HEK293 (cell line): ENCODE measurements around the gene EIF1.
A peak's percentile ranks its signal among the peaks of the same experiment; 100 is the strongest.

Source experiments
- CTCF ChIP-seq: fragments of 450-650 bp; formaldehyde crosslinking; IDR thresholded peaks from 2 replicates; pipeline ENCODE4 v1.5.1; 2016; ENCODE audit warnings: missing biosample characterization, missing genetic modification characterization
- GLI4 ChIP-seq: fragments of 450-650 bp; formaldehyde crosslinking; IDR thresholded peaks from 2 replicates; pipeline ENCODE4 v1.5.1; 2016; ENCODE audit warnings: missing biosample characterization, missing genetic modification characterization
- KLF1 ChIP-seq: fragments of 450-650 bp; formaldehyde crosslinking; IDR thresholded peaks from 2 replicates; pipeline ENCODE4 v1.5.1; 2016; ENCODE audit warnings: missing biosample characterization, missing genetic modification characterization
- KLF7 ChIP-seq: fragments of 450-650 bp; formaldehyde crosslinking; IDR thresholded peaks from 2 replicates; pipeline ENCODE4 v1.5.1; 2016; ENCODE audit warnings: missing biosample characterization, missing genetic modification characterization, borderline replicate concordance
- MEIS1 ChIP-seq: sonication (generic); formaldehyde crosslinking; IDR thresholded peaks from 2 replicates; pipeline ENCODE4 v1.8.1; 2022; ENCODE audit warnings: missing genetic modification reagents, mild to moderate bottlenecking, borderline replicate concordance
- PRDM6 ChIP-seq: fragments of 450-650 bp; formaldehyde crosslinking; IDR thresholded peaks from 2 replicates; pipeline ENCODE4 v1.5.1; 2017; ENCODE audit warnings: missing biosample characterization, missing genetic modification characterization
- REPIN1 ChIP-seq: fragments of 450-650 bp; formaldehyde crosslinking; IDR thresholded peaks from 2 replicates; pipeline ENCODE4 v1.5.1; 2017; ENCODE audit warnings: missing biosample characterization, missing genetic modification characterization, low read depth
- TCF7L2 ChIP-seq: IDR thresholded peaks from 2 replicates; pipeline ENCODE4 v1.6.1; 2011; ENCODE audit warnings: low read depth, mild to moderate bottlenecking, inconsistent platforms, low read length, moderate library complexity, borderline replicate concordance
- TSHZ1 ChIP-seq: fragments of 450-650 bp; formaldehyde crosslinking; IDR thresholded peaks from 2 replicates; pipeline ENCODE4 v1.5.1; 2016; ENCODE audit warnings: missing biosample characterization, missing genetic modification characterization, borderline replicate concordance
- ZNF112 ChIP-seq: fragments of 450-650 bp; formaldehyde crosslinking; IDR thresholded peaks from 2 replicates; pipeline ENCODE4 v1.5.0; 2017; ENCODE audit warnings: missing biosample characterization, missing genetic modification characterization
- ZNF132 ChIP-seq: fragments of 450-650 bp; formaldehyde crosslinking; IDR thresholded peaks from 2 replicates; pipeline ENCODE4 v1.5.1; 2017; ENCODE audit warnings: missing biosample characterization, missing genetic modification characterization, borderline replicate concordance
- ZNF133 ChIP-seq: fragments of 450-650 bp; formaldehyde crosslinking; IDR thresholded peaks from 2 replicates; pipeline ENCODE4 v1.5.1; 2016; ENCODE audit warnings: missing biosample characterization, missing genetic modification characterization
- ZNF155 ChIP-seq: fragments of 450-650 bp; formaldehyde crosslinking; IDR thresholded peaks from 2 replicates; pipeline ENCODE4 v1.5.1; 2016; ENCODE audit warnings: missing biosample characterization, missing genetic modification characterization
- ZNF18 ChIP-seq: fragments of 450-650 bp; formaldehyde crosslinking; IDR thresholded peaks from 2 replicates; pipeline ENCODE4 v1.5.1; 2016; ENCODE audit warnings: missing biosample characterization, missing genetic modification characterization
- ZNF221 ChIP-seq: fragments of 450-650 bp; formaldehyde crosslinking; IDR thresholded peaks from 2 replicates; pipeline ENCODE4 v1.5.1; 2017; ENCODE audit warnings: missing biosample characterization, missing genetic modification characterization, borderline replicate concordance
- ZNF266 ChIP-seq: fragments of 450-650 bp; formaldehyde crosslinking; IDR thresholded peaks from 2 replicates; pipeline ENCODE4 v1.5.1; 2016; ENCODE audit warnings: missing biosample characterization, missing genetic modification characterization, low read depth
- ZNF274 ChIP-seq, 2 experiments: fragments of 200-500 bp in 1 of 2; fragments of 450-650 bp in 1 of 2; sonication (Bioruptor generic) in 1 of 2; formaldehyde crosslinking in 1 of 2; IDR thresholded peaks; 2 replicates each; pipeline versions ENCODE4 v1.5.1 to v1.6.1; 2014 to 2016; ENCODE audit warnings: borderline replicate concordance in 1 of 2, inconsistent platforms in 1 of 2, low read length in 1 of 2, missing biosample characterization in 1 of 2, missing genetic modification characterization in 1 of 2
- ZNF302 ChIP-seq: fragments of 450-650 bp; formaldehyde crosslinking; IDR thresholded peaks from 2 replicates; pipeline ENCODE4 v1.5.1; 2016; ENCODE audit warnings: missing biosample characterization, missing genetic modification characterization, low read depth
- ZNF37A ChIP-seq: fragments of 450-650 bp; IDR thresholded peaks from 2 replicates; pipeline ENCODE4 v1.5.1; 2018; ENCODE audit warnings: missing biosample characterization, missing genetic modification characterization
- ZNF501 ChIP-seq: fragments of 450-650 bp; formaldehyde crosslinking; IDR thresholded peaks from 2 replicates; pipeline ENCODE4 v1.5.1; 2016; ENCODE audit warnings: missing biosample characterization, missing genetic modification characterization
- ZNF521 ChIP-seq: fragments of 450-650 bp; formaldehyde crosslinking; IDR thresholded peaks from 2 replicates; pipeline ENCODE4 v1.5.1; 2017; ENCODE audit warnings: missing biosample characterization, mild to moderate bottlenecking, missing genetic modification characterization
- ZNF530 ChIP-seq: fragments of 450-650 bp; formaldehyde crosslinking; IDR thresholded peaks from 2 replicates; pipeline ENCODE4 v1.5.1; 2016; ENCODE audit warnings: low read depth, missing biosample characterization, missing genetic modification characterization
- ZNF580 ChIP-seq: fragments of 450-650 bp; formaldehyde crosslinking; IDR thresholded peaks from 2 replicates; pipeline ENCODE4 v1.5.1; 2016; ENCODE audit warnings: missing biosample characterization, missing genetic modification characterization
- ZNF600 ChIP-seq: fragments of 450-650 bp; formaldehyde crosslinking; IDR thresholded peaks from 2 replicates; pipeline ENCODE4 v1.5.1; 2016; ENCODE audit warnings: missing biosample characterization, missing genetic modification characterization
- ZNF692 ChIP-seq: fragments of 450-650 bp; formaldehyde crosslinking; IDR thresholded peaks from 2 replicates; pipeline ENCODE4 v1.5.1; 2016; ENCODE audit warnings: missing biosample characterization, missing genetic modification characterization
- ZNF704 ChIP-seq: fragments of 450-650 bp; formaldehyde crosslinking; IDR thresholded peaks from 2 replicates; pipeline ENCODE4 v1.5.1; 2016; ENCODE audit warnings: missing biosample characterization, missing genetic modification characterization
- ZNF837 ChIP-seq: fragments of 450-650 bp; formaldehyde crosslinking; IDR thresholded peaks from 2 replicates; pipeline ENCODE4 v1.5.1; 2016; ENCODE audit warnings: missing biosample characterization, missing genetic modification characterization

EIF1 gene

GRCh38 chr17:41688641-41689496, at the start of gene EIF1 (continued):
- TF ChIP-seq CTCF (tag by site-specific recombination) (0 out of 2 replicates have a peak, but pooled peaks have one; percentile 17), MEIS1 (CRISPR knock-in tag) (no peak), ZNF692 (tag by site-specific recombination) (peak; percentile 65; the same call in 1 of the 2 replicates), ZNF521 (no peak), ZNF530 (tag by site-specific recombination) (no peak), ZNF274 (IDR thresholded peaks at IDR 0.05; ENCODE audit: low read length) (no peak), ZNF274 (tag by site-specific recombination; IDR thresholded peaks at IDR 0.05; ENCODE audit: borderline replicate concordance) (no peak), TSHZ1 (tag by site-specific recombination) (no peak; the same call in 1 of the 2 replicates), ZNF132 (tag by site-specific recombination) (no peak), ZNF18 (no peak), GLI4 (tag by site-specific recombination) (no peak; the same call in 1 of the 2 replicates), ZNF580 (tag by site-specific recombination) (peak; percentile 91), ZNF221 (tag by site-specific recombination) (peak; percentile 26; the same call in 1 of the 2 replicates), KLF7 (tag by site-specific recombination) (peak; percentile 99), ZNF112 (tag by site-specific recombination) (no peak), ZNF600 (tag by site-specific recombination) (peak; percentile 94), ZNF302 (tag by site-specific recombination) (no peak), PRDM6 (tag by site-specific recombination) (no peak; the same call in 1 of the 2 replicates), ZNF266 (tag by site-specific recombination) (peak; percentile 12; the same call in 1 of the 2 replicates), ZNF837 (tag by site-specific recombination) (no peak), KLF1 (tag by site-specific recombination) (peak; percentile 98), TCF7L2 (no peak), ZNF37A (tag by site-specific recombination) (no peak), REPIN1 (no peak), ZNF133 (tag by site-specific recombination) (no peak), ZNF501 (tag by site-specific recombination) (peak; percentile 98), ZNF704 (tag by site-specific recombination) (no peak), ZNF155 (tag by site-specific recombination) (no peak)
